GM18951 (cell line): ENCODE results near the gene CLMN.
"Not testable (repeated sequence)": the region's sequence is repeated elsewhere in the genome, so short reads cannot be mapped to it uniquely, and the experiment has no call there.

Experiments used
- POLR2A ChIP-seq: IDR thresholded peaks from 4 replicates; pipeline ENCODE4 v1.6.1; 2011; ENCODE audit warnings: mild to moderate bottlenecking; ENCODE audit not compliant: insufficient read length, insufficient read depth; ENCODE audit errors: extremely low read depth
- in situ Hi-C: fragments of 300-500 bp; cut with MboI; formaldehyde crosslinking; loops from one replicate; pipeline ENCODE4 v1.12.0; 2022; ENCODE audit warnings: low sequenced_read_pairs, mixed read lengths, inconsistent platforms; ENCODE audit not compliant: unreplicated experiment

Gene CLMN

DNA sequence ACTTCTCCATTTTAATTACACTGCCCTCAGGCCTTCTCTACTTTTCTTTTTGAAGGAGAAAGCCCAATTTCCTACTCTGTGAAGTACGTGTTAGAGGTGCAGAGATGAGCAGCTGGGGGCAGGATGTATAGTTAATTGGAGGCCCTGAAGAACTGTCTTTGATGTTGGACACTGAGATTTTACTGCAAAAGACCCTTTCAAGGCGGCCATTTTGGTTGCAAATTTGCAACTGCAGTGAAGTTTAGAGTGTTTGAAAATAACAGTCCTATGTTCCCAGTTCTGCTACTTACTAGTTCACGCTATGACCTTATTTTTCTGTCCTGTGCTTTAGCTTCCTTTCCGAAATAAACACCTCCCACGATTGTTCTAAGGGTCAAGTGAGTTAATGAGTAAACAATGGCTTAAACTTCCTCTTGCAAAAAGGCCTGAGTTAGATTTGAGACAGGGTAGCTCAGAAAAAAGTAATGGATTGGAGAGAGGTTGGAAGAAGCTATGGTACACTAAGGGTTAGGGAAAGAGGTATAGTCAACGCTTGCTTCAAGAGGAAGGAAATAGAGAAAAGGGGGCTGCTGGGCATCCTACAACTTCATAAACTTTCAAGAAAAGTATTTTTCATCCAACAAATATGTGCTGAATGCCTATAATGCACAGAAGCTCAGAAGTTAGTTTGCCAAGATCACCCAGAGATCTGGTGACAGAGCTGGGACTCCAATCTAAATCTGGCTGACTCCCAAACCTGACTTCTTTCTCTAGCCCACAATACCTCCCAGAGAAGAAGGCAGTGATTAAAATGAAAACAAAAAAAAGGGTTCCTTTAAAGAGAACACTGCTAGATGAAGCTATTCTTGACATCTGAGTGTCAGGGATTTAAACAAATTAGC is 135.9 kb downstream of the CLMN start:
- no peak for TF ChIP-seq POLR2A
- in situ Hi-C loops = no loop called here

GRCh38 chr14:95183082-95183481 is 136.6 kb downstream of the CLMN start:
- no peak for TF ChIP-seq POLR2A
- in situ Hi-C loops = no loop called here

DNA sequence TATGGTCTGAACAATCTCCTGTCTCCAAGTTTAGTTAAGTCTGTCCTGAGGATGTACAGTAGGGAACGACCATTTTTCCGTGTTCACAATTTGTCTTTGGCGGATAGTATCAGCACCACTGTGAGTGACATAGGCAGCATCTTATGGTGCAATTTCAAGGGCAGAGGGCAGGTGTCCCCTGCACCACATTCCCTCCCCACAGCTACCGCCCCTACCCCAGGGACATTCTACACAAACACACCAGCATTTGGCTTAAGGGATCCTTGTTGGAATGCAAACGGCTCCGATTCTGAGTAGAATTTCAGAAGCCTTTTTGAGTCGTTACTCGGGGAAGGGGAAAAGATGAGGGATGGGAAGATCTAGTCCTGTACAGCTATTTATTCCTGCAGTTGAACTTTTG is 137.3 kb downstream of the CLMN start:
- in situ Hi-C loops = no loop called here
- no peak for TF ChIP-seq POLR2A

DNA sequence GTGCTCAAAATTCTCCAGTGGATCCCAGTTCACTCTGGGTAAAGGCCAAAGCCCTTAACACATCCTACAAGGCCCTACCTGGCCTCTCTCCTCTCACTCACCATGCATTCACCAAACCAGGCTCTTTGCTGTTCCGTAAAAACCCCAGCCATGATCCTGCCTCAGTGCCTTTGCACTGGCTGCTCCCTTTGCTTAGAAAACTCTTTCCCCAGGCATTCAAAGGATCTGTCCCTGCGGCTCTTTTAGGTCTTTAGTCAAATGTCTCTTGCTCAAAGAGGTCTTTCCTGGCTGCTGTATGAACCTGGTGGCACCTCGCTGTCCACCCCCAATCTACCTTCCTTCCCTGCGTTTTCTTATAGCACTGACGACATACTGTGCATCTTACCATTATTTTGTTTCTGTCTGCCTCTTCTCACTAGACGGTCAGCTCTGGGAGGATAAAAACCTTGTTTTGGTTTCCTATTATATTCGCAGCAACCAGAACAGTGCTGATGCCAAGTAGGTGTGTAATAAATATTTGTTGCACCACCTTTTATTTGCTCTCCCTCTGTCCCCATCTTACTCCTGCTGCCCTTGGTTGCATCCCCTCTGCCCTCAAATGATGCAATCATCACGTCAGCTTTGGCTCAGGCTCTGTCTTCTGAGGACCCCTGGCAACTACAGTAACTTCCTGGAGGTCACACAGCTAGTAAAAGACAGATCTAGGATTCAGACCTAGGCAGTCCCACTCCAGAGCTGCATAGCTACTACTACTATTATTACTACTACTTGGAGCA is 138.6 kb downstream of the CLMN start:
- no peak for TF ChIP-seq POLR2A
- in situ Hi-C loops = no loop called here

DNA sequence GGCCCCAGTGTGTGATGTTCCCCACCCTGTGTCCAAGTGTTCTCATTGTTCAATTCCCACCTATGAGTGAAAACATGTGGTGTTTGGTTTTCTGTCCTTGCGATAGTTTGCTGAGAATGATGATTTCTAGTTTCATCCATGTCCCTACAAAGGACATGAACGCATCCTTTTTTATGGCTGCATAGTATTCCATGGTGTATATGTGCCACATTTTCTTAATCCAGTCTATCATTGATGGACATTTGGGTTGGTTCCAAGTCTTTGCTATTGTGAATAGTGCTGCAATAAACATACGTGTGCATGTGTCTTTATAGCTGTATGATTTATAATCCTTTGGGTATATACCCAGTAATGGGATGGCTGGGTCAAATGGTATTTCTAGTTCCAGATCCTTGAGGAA is 144.0 kb downstream of the CLMN start:
- in situ Hi-C loops = not testable (repeated sequence)

GRCh38 chr14:95174184-95174792 is 145.4 kb downstream of the CLMN start:
- in situ Hi-C loops = no loop called here
- no peak for TF ChIP-seq POLR2A

- TF ChIP-seq POLR2A = no peak
- in situ Hi-C loops = no loop called here
These were observed 146.2 kb downstream of the CLMN start for GRCh38 chr14:95173518-95173917.

- no peak for TF ChIP-seq POLR2A
- in situ Hi-C loops = no loop called here
These were observed 152.5 kb downstream of the CLMN start for GRCh38 chr14:95167177-95167576.

GRCh38 chr14:95165517-95165916 is 154.2 kb downstream of the CLMN start:
- TF ChIP-seq POLR2A = no peak

GRCh38 chr14:95164506-95164905 is 155.2 kb downstream of the CLMN start:
- in situ Hi-C loops = no loop called here
- no peak for TF ChIP-seq POLR2A

More at GRCh38 chr14:95165517-95165916, 154.2 kb downstream of the CLMN start:
- in situ Hi-C loops = no loop called here

GRCh38 chr14:95163666-95164065 is 156.0 kb downstream of the CLMN start:
- TF ChIP-seq POLR2A = no peak
- in situ Hi-C loops = no loop called here

DNA sequence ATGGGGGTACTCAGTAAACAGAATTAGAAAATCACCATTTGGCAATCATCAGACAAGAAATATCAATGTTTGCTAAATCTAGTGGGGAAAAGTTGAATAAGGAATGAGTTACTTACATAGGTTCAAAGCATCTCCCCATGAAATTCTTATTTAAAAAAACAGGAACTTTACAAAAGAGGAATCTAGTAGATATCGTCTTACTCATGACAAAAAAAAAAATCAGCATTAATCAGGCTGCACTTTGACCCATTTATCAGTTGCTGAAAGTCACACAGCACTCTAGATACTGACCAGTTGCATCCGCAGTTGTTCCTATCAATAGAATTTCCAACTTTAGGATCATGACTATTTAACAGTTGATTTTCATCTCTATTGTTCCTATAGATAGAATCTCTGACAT is 156.6 kb downstream of the CLMN start:
- in situ Hi-C loops = no loop called here
- no peak for TF ChIP-seq POLR2A

DNA sequence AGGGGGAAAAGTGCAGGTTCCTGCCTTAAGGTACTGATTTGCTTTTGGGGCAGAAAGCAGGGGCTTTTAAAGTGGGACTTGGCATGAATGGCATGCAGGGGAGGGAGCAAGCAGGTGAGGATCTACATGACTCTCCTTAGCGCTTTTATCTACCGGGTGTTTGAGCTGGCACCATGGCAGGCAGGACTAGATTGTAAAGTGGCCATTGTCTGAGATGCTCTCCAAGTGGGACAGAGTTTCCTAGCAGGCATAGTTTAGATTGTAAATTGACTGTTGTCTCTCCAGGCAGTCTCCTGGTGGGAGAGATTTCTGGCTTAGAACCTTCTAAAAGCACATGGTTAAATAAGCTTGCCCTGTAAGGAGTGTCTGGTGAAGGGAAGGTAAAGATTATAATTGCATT is 157.1 kb downstream of the CLMN start:
- no peak for TF ChIP-seq POLR2A
- in situ Hi-C loops = no loop called here
